Right lobe of liver (tissue), 6 donors: ENCODE results near the gene SFT2D3. TPM values are rescaled to one million over a fixed set of nuclear protein-coding genes. Genes with fewer than 3 reads are reported as not detected.

ENCODE experiments used
- ATAC-seq, 4 donors: fragments of 200-7000 bp; cut with Tn5 transposase; one replicate each; pipeline ENCODE4 v1.9.1; 2020; ENCODE audit warnings: mild to moderate bottlenecking in 4 of 4, moderate library complexity in 4 of 4
- DNase-seq, 3 donors: peaks; one replicate each; pipeline ENCODE4 v3.0.0-alpha.2; 2020
- H3K27ac ChIP-seq, 3 donors: fragments of 200-600 bp; one replicate each; pipeline ENCODE4 v1.8.0; 2022
- H3K27me3 ChIP-seq, 2 donors: fragments of 200-600 bp; one replicate each; pipeline ENCODE4 v1.8.0; 2022
- H3K36me3 ChIP-seq, 4 donors: fragments of 200-600 bp; sonication (generic) in 1 of 4; one replicate each; pipeline versions ENCODE4 v1.5.1 to v1.8.0; 2017 to 2022; ENCODE audit warnings: control low read depth in 1 of 4
- H3K4me1 ChIP-seq, 4 donors: fragments of 200-600 bp; sonication (generic) in 1 of 4; one replicate each; pipeline versions ENCODE4 v1.5.1 to v1.8.0; 2017 to 2022; ENCODE audit warnings: control low read depth in 1 of 4
- H3K4me3 ChIP-seq, 3 donors: fragments of 200-600 bp; one replicate each; pipeline ENCODE4 v1.8.0; 2022
- H3K9me3 ChIP-seq, 4 donors: fragments of 200-600 bp; sonication (generic) in 1 of 4; one replicate each; pipeline versions ENCODE4 v1.5.1 to v1.8.0; 2017 to 2022; ENCODE audit warnings: control low read depth in 1 of 4
- POLR2A ChIP-seq: fragments of 450-650 bp; IDR thresholded peaks from one replicate; pipeline ENCODE4 v1.6.1; 2017; ENCODE audit warnings: antibody characterized with exemption, mild to moderate bottlenecking
- WGBS: methylation state at CpG from one replicate; pipeline ENCODE4 v1.1.6; 2018; ENCODE audit warnings: low coverage, low lambda C conversion rate; ENCODE audit not compliant: insufficient coverage; ENCODE audit errors: missing lambda C conversion rate; 5-methylcytosine and 5-hydroxymethylcytosine counted together
- intact Hi-C, 2 donors: fragments of 100-400 bp; cut with DNase I; formaldehyde crosslinking; loops; one replicate each; pipeline versions ENCODE4 v1.11.2 to v1.14.1; 2022
- total RNA-seq, 6 experiments: library from RNA; depleted of rRNA in 2 of 6; stranded (reverse); fragments of >200 nt in 2 of 6; fragmentation: NEBNext Ultra II Directional in 3 of 6; extraction: Animal tissue kit (Norgen Biotek cat#: 25700) in 3 of 6; gene quantifications; one replicate each; pipeline versions ENCODE4 v1.1.0 to v1.2.4, GENCODE V29; 2016 to 2023
- TF ChIP-seq, protein P1 (sequence below), 4 donors: fragments of 200-600 bp in 3 of 4; fragments of 450-650 bp in 1 of 4; IDR thresholded peaks; one replicate each; pipeline versions ENCODE4 v1.5.1 to v1.8.0; 2016 to 2022; ENCODE audit warnings: antibody characterized with exemption in 4 of 4, mild to moderate bottlenecking in 2 of 4
- donor health status: DM: no; HTN: yes; CAD: no.
- donor health status: DM: no; HTN: no; CAD: no.
- donor health status: DM: no; HTN: no; CAD: no.
- donor health status: DM: no; HTN: yes; CAD: no.
- donor health status: DM: no; HTN: yes; CAD: no.

SFT2D3 gene
- total RNA-seq, 6 experiments from 2014 or later, result 1.6 to 4.7 (median 3.4) TPM

DNA sequence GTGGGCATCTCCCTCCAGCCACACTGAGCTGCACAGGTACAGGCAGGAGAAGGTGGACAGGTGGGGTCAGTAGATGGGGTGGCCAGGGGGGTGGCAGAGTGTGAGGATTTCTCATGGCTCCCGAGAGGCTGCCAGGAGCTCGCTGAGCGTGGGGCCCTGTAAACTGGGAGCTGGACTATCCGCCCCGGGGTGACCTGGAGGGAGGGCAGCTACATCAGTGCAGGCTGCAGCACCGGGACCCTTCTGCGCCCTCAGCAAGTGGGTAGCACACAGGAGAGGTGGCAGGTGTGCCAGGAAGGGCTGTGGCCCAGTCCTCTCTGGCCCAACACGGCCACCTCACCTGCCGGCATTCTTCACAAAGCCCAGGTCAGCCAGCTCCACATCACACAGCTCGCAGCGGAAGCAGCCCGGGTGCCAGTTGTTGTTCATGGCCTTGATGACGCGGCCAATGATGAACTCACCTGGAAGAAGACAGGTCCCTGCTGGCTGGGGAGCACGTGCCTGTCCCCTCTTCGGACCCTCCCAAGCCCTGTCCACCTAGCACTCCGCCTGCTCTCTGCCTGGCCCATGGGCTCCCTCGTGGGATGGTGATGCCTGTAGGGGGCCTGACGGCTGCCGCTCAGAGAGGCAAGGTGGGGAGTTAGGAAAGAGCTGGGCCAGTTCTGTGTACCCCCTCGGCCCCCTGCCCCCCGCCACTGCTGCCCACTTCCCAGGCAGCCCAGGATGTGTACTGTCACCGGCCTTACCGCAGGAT, 47.0 kb upstream of the SFT2D3 start:
- no peak for ATAC-seq

DNA sequence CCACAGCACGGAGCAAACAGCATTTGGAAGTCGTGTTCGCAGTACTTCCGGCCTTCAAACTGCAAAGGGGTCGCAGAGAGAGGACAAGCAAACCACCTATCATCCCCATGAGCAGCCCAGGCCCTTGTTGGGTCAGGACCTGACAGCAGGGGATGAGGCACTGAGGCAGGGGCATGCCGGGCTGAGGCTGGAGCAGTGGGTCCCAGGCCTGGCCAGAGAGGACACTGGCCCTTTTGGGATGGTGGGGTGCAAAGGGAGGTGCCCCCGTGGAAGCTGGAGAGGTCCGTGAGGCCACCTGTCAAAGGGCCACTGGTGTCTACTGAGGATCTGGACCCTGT, 46.5 kb upstream of the SFT2D3 start:
- no peak for ATAC-seq
- no peak overlapping the region for H3K27ac ChIP-seq
- H3K4me3 ChIP-seq, result no peak overlapping the region
- WGBS, result 76% methylated on average over 2 of the region's 8 CpGs
- H3K4me1 ChIP-seq, result peaks cover 0 to 2% (median 0%) of the 10 kb centered on the region in 4 donors
- H3K9me3 ChIP-seq, result no peaks in the 10 kb centered on the region
- peak in 1 of 3 donors; percentile 45 for DNase-seq
- no peak for TF ChIP-seq POLR2A
- TF ChIP-seq, protein P1, sequence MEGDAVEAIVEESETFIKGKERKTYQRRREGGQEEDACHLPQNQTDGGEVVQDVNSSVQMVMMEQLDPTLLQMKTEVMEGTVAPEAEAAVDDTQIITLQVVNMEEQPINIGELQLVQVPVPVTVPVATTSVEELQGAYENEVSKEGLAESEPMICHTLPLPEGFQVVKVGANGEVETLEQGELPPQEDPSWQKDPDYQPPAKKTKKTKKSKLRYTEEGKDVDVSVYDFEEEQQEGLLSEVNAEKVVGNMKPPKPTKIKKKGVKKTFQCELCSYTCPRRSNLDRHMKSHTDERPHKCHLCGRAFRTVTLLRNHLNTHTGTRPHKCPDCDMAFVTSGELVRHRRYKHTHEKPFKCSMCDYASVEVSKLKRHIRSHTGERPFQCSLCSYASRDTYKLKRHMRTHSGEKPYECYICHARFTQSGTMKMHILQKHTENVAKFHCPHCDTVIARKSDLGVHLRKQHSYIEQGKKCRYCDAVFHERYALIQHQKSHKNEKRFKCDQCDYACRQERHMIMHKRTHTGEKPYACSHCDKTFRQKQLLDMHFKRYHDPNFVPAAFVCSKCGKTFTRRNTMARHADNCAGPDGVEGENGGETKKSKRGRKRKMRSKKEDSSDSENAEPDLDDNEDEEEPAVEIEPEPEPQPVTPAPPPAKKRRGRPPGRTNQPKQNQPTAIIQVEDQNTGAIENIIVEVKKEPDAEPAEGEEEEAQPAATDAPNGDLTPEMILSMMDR (IDR thresholded peaks at IDR 0.05), result no peak
- H3K27me3 ChIP-seq, result no peaks in the 10 kb centered on the region
- peaks cover 0 to 21% (median 7%) of the 10 kb centered on the region in 4 donors for H3K36me3 ChIP-seq
- intact Hi-C loops, result no loop called here

More for the DNA sequence above, 47.0 kb upstream of the SFT2D3 start:
- Histone ChIP-seq H3K4me3 (no peak overlapping the region), H3K9me3 (no peaks in the 10 kb centered on the region), H3K4me1 (peaks cover 0 to 7% (median 0%) of the 10 kb centered on the region in 4 donors), H3K27ac (no peak overlapping the region), H3K36me3 (peaks cover 0 to 21% (median 7%) of the 10 kb centered on the region in 4 donors), H3K27me3 (no peaks in the 10 kb centered on the region)
- intact Hi-C loops, result no loop called here
- DNase-seq, result peak in 1 of 3 donors; percentile 52
- TF ChIP-seq, protein P1 (IDR thresholded peaks at IDR 0.05), result no peak
- no peak for TF ChIP-seq POLR2A
- WGBS, result 75% methylated on average over 2 of the region's 24 CpGs

DNA sequence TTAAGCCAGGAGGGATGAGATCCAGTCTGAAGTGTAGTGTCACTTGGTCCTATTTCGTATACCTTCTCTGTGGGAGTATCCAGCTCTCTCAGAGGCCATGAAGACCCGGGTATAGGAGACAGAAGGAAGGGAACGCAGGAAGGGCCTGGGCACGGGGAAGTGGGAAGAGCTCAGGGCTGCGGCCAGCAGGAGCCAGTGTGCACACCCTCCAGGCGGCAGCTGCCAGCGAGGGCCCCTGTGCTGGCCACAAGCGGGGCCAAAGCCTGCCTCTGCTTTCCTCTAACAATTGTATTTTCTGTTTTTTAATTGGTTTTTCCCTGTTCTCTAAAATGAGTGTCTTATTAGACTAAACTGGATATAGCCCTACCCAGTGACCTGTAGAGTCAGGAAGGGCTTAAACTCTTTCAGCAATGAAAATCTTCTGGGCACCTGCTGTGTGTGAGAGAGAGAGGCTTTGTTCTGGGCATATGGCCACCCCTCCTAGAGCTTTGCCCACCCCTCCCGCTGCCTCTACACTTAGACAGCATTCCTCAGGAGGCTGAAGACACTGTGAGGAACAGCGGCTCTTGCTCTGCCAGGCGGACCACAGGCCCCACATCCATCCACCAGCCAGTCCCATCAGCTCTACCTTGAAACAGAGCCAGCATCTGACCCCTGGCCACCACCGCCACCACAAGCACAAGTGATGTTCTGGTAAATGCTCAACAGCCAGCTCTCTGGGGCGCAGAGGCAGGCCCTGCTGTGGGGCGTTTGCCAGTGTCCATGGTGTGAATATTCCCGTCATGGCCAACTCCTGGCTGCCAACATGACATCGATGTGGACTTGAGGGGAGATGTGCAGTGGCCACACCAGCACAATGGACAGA, 45.9 kb upstream of the SFT2D3 start:
- Histone ChIP-seq H3K9me3 (no peaks in the 10 kb centered on the region), H3K27me3 (no peaks in the 10 kb centered on the region), H3K4me3 (no peak overlapping the region), H3K4me1 (no peaks in the 10 kb centered on the region), H3K27ac (no peak overlapping the region), H3K36me3 (peaks cover 0 to 21% (median 7%) of the 10 kb centered on the region in 4 donors)
- DNase-seq (no peak), ATAC-seq (no peak)
- 84% methylated on average over 10 of the region's 16 CpGs for WGBS
- TF ChIP-seq, protein P1 (IDR thresholded peaks at IDR 0.05), result no peak
- no peak for TF ChIP-seq POLR2A
- intact Hi-C loops, result no loop called here

DNA sequence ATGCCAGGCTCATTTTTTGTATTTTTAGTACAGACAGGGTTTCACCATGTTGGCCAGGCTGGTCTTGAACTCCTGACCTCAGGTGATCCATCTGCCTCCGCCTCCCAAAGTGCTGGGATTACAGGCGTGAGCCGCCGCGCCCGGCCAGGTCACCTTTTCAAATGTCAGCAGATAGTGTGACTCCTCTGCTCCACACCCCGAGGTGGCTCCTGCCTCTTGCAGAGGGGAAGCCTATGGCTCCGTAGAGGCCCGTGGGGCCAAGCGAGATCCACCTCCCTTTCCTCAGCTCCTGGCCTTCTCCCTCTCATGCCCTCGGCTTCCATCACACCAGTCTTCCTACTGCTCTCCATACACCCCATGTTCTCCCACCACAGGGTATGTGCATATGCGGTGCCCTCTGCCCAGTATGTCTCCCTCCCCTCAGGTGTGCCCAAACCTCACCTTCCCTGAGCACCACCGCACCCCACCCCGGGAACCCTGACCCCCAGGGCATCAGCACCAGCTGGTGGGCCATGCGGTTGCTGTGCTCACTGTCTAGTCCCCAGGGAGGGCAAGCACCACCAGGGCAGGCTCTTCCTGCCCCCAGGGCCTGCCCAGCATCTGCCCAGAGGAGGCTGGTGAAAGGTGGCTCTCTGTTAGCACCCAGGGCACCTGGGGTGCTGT, 44.6 kb upstream of the SFT2D3 start:
- H3K4me1 ChIP-seq, result peaks cover 0 to under 1% (median 0%) of the 10 kb centered on the region in 4 donors
- TF ChIP-seq, protein P1 (IDR thresholded peaks at IDR 0.05), result no peak
- no peak for TF ChIP-seq POLR2A
- intact Hi-C loops, result no loop called here
- no peaks in the 10 kb centered on the region for H3K9me3 ChIP-seq
- peaks cover 0 to 21% (median 7%) of the 10 kb centered on the region in 4 donors for H3K36me3 ChIP-seq
- DNase-seq (peak in 2 of 3 donors; percentile 19 to 45), ATAC-seq (no peak)
- WGBS, result 85% methylated on average over 11 of the region's 15 CpGs
- no peak overlapping the region for H3K27ac ChIP-seq
- H3K27me3 ChIP-seq, result no peaks in the 10 kb centered on the region
- no peak overlapping the region for H3K4me3 ChIP-seq
